GM18507 (cell line): Measurements from ENCODE around the gene HDGFL3.
"Not testable (repeated sequence)": the region's sequence is repeated elsewhere in the genome, so short reads cannot be mapped to it uniquely, and the experiment has no call there.

Experiments
- DNase-seq: peaks from one replicate; pipeline ENCODE4 v3.0.0; 2011; ENCODE audit warnings: low read depth; ENCODE audit not compliant: insufficient read length; ENCODE audit errors: extremely low spot score
- FAIRE-seq: peaks from 2 replicates; lab custom pipeline; 2011; peaks lifted over from hg19 to GRCh38; lab: Jason Lieb, UNC

Gene HDGFL3

GRCh38 chr15:83144771-83145170 lies 62.9 kb downstream of the HDGFL3 start:
- DNase-seq = no peak
- no peak for FAIRE-seq

GRCh38 chr15:83142151-83142550 lies 65.5 kb downstream of the HDGFL3 start:
- FAIRE-seq, DNase-seq: not testable (repeated sequence)

- FAIRE-seq (peak; percentile 47), DNase-seq (no peak)
These were observed 74.6 kb downstream of the HDGFL3 start for GRCh38 chr15:83132861-83133523.

- FAIRE-seq (no peak), DNase-seq (no peak)
These were observed 77.8 kb downstream of the HDGFL3 start for GRCh38 chr15:83129791-83130190.

GRCh38 chr15:83127547-83128150 lies 80.0 kb downstream of the HDGFL3 start:
- DNase-seq (no peak), FAIRE-seq (no peak)

- FAIRE-seq = no peak
- no peak for DNase-seq
These were observed 84.1 kb downstream of the HDGFL3 start for GRCh38 chr15:83123529-83123928.

- DNase-seq = no peak
- FAIRE-seq = no peak
These were observed 87.5 kb downstream of the HDGFL3 start for GRCh38 chr15:83119968-83120581.

- no peak for DNase-seq
- FAIRE-seq = no peak
These were observed 88.7 kb downstream of the HDGFL3 start for GRCh38 chr15:83118968-83119367.

GRCh38 chr15:83118291-83118827 lies 89.3 kb downstream of the HDGFL3 start:
- no peak for FAIRE-seq

GRCh38 chr15:83115831-83116565 lies 91.6 kb downstream of the HDGFL3 start:
- FAIRE-seq (peak; percentile 26), DNase-seq (no peak)

More at GRCh38 chr15:83118291-83118827, 89.3 kb downstream of the HDGFL3 start:
- DNase-seq = no peak

GRCh38 chr15:83115410-83115809 lies 92.2 kb downstream of the HDGFL3 start:
- DNase-seq (no peak), FAIRE-seq (no peak)

GRCh38 chr15:83114856-83115255 lies 92.8 kb downstream of the HDGFL3 start:
- DNase-seq (no peak), FAIRE-seq (no peak)

GRCh38 chr15:83113881-83114674 lies 93.5 kb downstream of the HDGFL3 start:
- DNase-seq = no peak
- no peak for FAIRE-seq

- FAIRE-seq (no peak), DNase-seq (no peak)
These were observed 94.7 kb downstream of the HDGFL3 start for GRCh38 chr15:83112956-83113299.

- FAIRE-seq (no peak), DNase-seq (no peak)
These were observed 95.2 kb downstream of the HDGFL3 start for GRCh38 chr15:83112233-83112955.

GRCh38 chr15:83111149-83111548 lies 96.5 kb downstream of the HDGFL3 start:
- no peak for FAIRE-seq
- no peak for DNase-seq

- DNase-seq (no peak), FAIRE-seq (no peak)
These were observed 97.2 kb downstream of the HDGFL3 start for GRCh38 chr15:83110381-83110780.

GRCh38 chr15:83109532-83109931 lies 98.1 kb downstream of the HDGFL3 start:
- DNase-seq (no peak), FAIRE-seq (no peak)
